ENCODE results near the gene FOSL2.

FOSL2 gene

DNA sequence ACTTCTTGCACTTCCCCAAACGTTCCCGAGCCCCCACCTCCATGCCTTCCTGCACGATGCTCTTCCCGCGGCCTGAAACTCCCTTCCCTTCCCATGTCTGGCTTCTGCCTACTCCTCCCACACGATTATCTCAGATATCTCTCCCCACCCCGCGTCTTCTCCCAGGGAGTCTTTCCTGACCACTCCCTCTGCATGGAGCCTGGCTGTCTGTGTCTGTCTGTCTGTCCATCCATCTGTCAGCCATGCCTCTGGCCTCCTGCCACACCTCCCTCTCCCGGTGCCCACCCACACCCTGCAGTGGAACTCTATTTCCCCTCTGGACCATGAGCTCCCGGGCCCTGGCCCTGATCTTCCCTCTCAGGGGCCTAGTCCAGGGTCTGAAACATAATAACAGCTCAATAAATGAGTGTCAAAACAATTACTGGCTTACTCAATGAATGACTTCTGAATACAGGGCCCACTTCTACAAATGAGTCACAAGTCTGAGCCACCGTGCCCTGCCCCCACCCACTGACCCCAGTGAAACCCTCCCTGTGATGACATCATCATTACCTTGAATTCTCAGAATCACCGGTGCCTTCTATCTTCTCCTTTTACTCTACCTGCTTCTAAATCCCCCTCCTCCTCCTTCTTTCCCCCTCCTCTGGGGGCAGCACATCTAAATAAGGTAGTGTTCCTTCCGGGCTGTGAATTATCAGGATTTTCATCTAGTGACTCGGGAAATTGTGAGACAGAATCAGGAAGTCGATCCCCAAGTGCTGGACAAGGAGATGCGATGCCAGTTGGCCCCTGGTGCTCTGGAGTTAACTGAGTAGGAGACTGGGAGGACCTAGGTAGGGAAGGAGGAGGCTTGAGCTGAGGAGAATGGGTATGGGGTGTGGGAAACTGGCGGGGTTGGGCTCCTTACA, 57.1 kb downstream of the FOSL2 start:
- Histone ChIP-seq H3K27ac (ENCODE audit: low read depth, low read length, poor library complexity, severe bottlenecking) (no peak overlapping the region), H3K9me3 (ENCODE audit: low read length) (no peaks in the 10 kb centered on the region), H3K79me2 (ENCODE audit: insufficient read depth, low read length) (no peaks in the 10 kb centered on the region), H3F3A (ENCODE audit: insufficient read depth, low read length) (no peaks in the 10 kb centered on the region), H3K27me3 (ENCODE audit: insufficient read depth, low read length) (no peaks in the 10 kb centered on the region; the same call in 1 of the 2 replicates), H3K9ac (ENCODE audit: low read length) (no peak overlapping the region), H3K4me1 (ENCODE audit: insufficient read depth, low read length, severe bottlenecking) (no peaks in the 10 kb centered on the region), H3K4me2 (ENCODE audit: low read length) (no peak overlapping the region), H4K20me1 (ENCODE audit: insufficient read depth, low read length) (no peaks in the 10 kb centered on the region), H2AFZ (ENCODE audit: low read length) (no peak overlapping the region), H3K4me3 (ENCODE audit: low read depth, low read length, poor library complexity, severe bottlenecking) (no peak overlapping the region), H3K9me2 (ENCODE audit: low read depth, low read length) (no peaks in the 10 kb centered on the region), H3K36me3 (ENCODE audit: insufficient read depth, low read length) (no peaks in the 10 kb centered on the region)
- TF ChIP-seq, protein P1, sequence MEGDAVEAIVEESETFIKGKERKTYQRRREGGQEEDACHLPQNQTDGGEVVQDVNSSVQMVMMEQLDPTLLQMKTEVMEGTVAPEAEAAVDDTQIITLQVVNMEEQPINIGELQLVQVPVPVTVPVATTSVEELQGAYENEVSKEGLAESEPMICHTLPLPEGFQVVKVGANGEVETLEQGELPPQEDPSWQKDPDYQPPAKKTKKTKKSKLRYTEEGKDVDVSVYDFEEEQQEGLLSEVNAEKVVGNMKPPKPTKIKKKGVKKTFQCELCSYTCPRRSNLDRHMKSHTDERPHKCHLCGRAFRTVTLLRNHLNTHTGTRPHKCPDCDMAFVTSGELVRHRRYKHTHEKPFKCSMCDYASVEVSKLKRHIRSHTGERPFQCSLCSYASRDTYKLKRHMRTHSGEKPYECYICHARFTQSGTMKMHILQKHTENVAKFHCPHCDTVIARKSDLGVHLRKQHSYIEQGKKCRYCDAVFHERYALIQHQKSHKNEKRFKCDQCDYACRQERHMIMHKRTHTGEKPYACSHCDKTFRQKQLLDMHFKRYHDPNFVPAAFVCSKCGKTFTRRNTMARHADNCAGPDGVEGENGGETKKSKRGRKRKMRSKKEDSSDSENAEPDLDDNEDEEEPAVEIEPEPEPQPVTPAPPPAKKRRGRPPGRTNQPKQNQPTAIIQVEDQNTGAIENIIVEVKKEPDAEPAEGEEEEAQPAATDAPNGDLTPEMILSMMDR (IDR thresholded peaks at IDR 0.05; ENCODE audit: low read length), result no peak
- TF ChIP-seq EZH2 (IDR thresholded peaks at IDR 0.05; ENCODE audit: borderline replicate concordance, low read length), result no peak

DNA sequence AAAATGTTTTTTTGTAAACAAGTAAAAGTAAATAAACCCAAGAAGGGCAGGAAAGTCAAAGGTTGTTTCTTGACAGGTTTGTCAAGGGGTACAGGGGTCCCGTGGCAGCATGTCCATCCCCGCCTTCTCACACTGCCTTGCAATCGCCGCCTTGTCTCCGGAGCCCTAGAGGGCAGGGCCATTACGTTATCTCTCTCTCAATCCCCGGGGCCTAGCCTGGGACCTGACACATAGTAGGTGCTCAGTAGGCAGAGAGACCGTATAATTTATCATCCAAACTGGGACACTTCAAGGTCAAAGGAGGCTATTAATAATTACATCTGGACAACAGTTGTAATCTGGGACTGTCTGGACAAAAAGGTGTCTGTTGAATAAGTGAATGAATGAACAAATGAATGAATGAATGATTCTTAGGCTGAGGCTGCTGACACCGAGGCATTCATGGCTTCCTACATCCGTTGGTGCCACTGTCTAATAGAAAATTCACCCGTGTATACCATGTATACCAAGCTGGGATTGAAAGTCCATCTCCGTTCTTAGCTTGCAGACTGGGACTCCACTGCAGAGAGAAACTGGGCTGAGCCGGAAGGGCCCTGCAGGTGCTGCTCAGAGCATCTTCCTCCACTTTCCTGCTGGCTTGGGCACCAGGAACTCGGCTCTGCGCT, 58.4 kb downstream of the FOSL2 start:
- no peaks in the 10 kb centered on the region for H3F3A ChIP-seq (ENCODE audit: insufficient read depth, low read length)
- no peaks in the 10 kb centered on the region for H3K27me3 ChIP-seq (ENCODE audit: insufficient read depth, low read length)
- no peaks in the 10 kb centered on the region for H4K20me1 ChIP-seq (ENCODE audit: insufficient read depth, low read length)
- H3K4me2 ChIP-seq (ENCODE audit: low read length), result no peak overlapping the region
- H3K4me1 ChIP-seq (ENCODE audit: insufficient read depth, low read length, severe bottlenecking), result no peaks in the 10 kb centered on the region
- H3K79me2 ChIP-seq (ENCODE audit: insufficient read depth, low read length), result no peaks in the 10 kb centered on the region
- no peak for TF ChIP-seq EZH2 (IDR thresholded peaks at IDR 0.05; ENCODE audit: borderline replicate concordance, low read length)
- TF ChIP-seq, protein P1 (IDR thresholded peaks at IDR 0.05; ENCODE audit: low read length), result no peak
- no peaks in the 10 kb centered on the region for H3K9me3 ChIP-seq (ENCODE audit: low read length)
- no peak overlapping the region for H3K4me3 ChIP-seq (ENCODE audit: low read depth, low read length, poor library complexity, severe bottlenecking)
- no peak overlapping the region for H2AFZ ChIP-seq (ENCODE audit: low read length)
- H3K9me2 ChIP-seq (ENCODE audit: low read depth, low read length), result no peaks in the 10 kb centered on the region
- H3K9ac ChIP-seq (ENCODE audit: low read length), result no peak overlapping the region
- no peaks in the 10 kb centered on the region for H3K36me3 ChIP-seq (ENCODE audit: insufficient read depth, low read length)
- H3K27ac ChIP-seq (ENCODE audit: low read depth, low read length, poor library complexity, severe bottlenecking), result no peak overlapping the region

DNA sequence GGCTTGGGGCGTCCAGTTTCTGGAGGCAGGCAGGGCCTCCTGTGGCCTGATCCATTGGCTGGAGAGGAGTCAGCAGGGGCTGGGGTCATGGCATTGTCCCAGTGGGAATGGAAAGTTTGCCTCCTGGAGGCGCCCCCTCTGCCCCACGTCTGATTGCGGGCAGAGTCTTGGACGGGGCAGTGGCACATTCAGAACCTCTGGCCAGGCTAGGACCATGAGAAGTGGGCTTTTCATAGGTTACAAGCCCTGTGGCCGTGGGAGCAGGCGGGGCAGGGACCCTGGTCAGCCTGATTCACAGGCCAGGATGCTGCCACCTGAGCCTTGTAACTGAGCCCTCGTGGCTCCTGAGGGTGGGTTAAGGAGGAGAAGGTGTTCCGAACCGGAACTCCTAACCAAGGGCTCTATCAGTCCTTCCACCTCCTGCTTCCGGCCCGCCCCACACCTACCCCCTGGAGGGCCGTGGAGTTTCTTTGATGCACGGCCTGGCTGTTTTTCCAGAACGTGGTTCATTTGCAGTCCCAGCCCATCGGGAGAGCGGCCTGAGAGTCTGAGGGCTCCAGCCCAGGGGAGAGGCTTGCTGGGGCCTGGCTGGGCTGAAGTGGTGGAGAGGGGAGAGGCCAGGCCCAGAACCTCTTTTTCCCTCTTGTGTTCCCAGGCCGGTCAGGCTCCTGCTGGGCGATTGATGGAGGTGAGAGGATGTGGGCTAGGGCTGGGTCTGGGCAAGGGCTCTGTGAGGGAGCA, 59.3 kb downstream of the FOSL2 start:
- TF ChIP-seq, protein P1 (IDR thresholded peaks at IDR 0.05; ENCODE audit: low read length), result no peak
- TF ChIP-seq EZH2 (IDR thresholded peaks at IDR 0.05; ENCODE audit: borderline replicate concordance, low read length), result no peak
- Histone ChIP-seq H4K20me1 (ENCODE audit: insufficient read depth, low read length) (no peaks in the 10 kb centered on the region), H3K27ac (ENCODE audit: low read depth, low read length, poor library complexity, severe bottlenecking) (no peak overlapping the region), H3K4me3 (ENCODE audit: low read depth, low read length, poor library complexity, severe bottlenecking) (no peak overlapping the region), H3K9me2 (ENCODE audit: low read depth, low read length) (no peaks in the 10 kb centered on the region), H3K9ac (ENCODE audit: low read length) (no peak overlapping the region), H3K79me2 (ENCODE audit: insufficient read depth, low read length) (no peaks in the 10 kb centered on the region), H3K9me3 (ENCODE audit: low read length) (no peaks in the 10 kb centered on the region), H2AFZ (ENCODE audit: low read length) (no peak overlapping the region), H3K27me3 (ENCODE audit: insufficient read depth, low read length) (no peaks in the 10 kb centered on the region), H3F3A (ENCODE audit: insufficient read depth, low read length) (no peaks in the 10 kb centered on the region), H3K4me2 (ENCODE audit: low read length) (no peak overlapping the region), H3K36me3 (ENCODE audit: insufficient read depth, low read length) (no peaks in the 10 kb centered on the region), H3K4me1 (ENCODE audit: insufficient read depth, low read length, severe bottlenecking) (no peaks in the 10 kb centered on the region)
